ENCODE data around the gene IQGAP2.
A peak's percentile ranks its signal among the peaks of the same experiment; 100 is the strongest.

IQGAP2 gene

GRCh38 chr5:76710991-76711390 is 307.9 kb downstream of the IQGAP2 start:
- no CpG with 5 or more reads among the region's 4 CpGs for WGBS, 2 donors (ENCODE audit: extremely low coverage in 2 of 2, insufficient read length in 2 of 2, insufficient replicate concordance in 1 of 2)
- H3K27me3 ChIP-seq (ENCODE audit: control insufficient read depth in 3 of 3, insufficient read depth in 3 of 3, low read depth in 1 of 3, low read length in 3 of 3), result peaks cover 0 to 14% (median 4%) of the 10 kb centered on the region in 3 experiments

GRCh38 chr5:76714751-76715485 is 311.8 kb downstream of the IQGAP2 start:
- Histone ChIP-seq H2BK15ac (ENCODE audit: low read length) (peak overlapping the region; percentile 91), H2BK120ac (ENCODE audit: low read depth, low read length) (no peak overlapping the region), H3K14ac (ENCODE audit: low read length) (no peak overlapping the region), H2AFZ (ENCODE audit: low read length) (peak overlapping the region; percentile 98), H4K91ac (ENCODE audit: low read depth, low read length, poor library complexity) (no peak overlapping the region), H2BK12ac (ENCODE audit: low read length) (no peak overlapping the region), H3K18ac (ENCODE audit: low read length) (no peak overlapping the region), H3K9ac (ENCODE audit: low read depth, low read length, poor library complexity) (peak overlapping the region; percentile 84), H3K79me1 (ENCODE audit: low read depth, low read length) (peaks cover 12% of the 10 kb centered on the region), H2BK5ac (ENCODE audit: low read length) (no peak overlapping the region), H3K4me1 (ENCODE audit: control insufficient read depth in 2 of 2, insufficient read depth in 1 of 2, low read depth in 1 of 2, low read length in 2 of 2) (peaks cover 8% of the 10 kb centered on the region in 2 donors), H4K8ac (ENCODE audit: low read depth, low read length) (no peak overlapping the region), H2AK5ac (ENCODE audit: low read depth, low read length) (peak overlapping the region; percentile 87), H3K4me3 (ENCODE audit: low read length in 2 of 2) (peak overlapping the region; percentile 81 to 90), H3K36me3 (replicated peaks in 1 of 2; ENCODE audit: control insufficient read depth in 2 of 2, insufficient read depth in 2 of 2, low read length in 2 of 2) (peaks cover 0 to 14% of the 10 kb centered on the region in 2 donors), H3K23ac (ENCODE audit: low read depth, low read length, poor library complexity) (peak overlapping the region; percentile 57), H3K4me2 (ENCODE audit: insufficient read depth, low read length, poor library complexity, severe bottlenecking) (peak overlapping the region; percentile 96), H3K27me3 (ENCODE audit: control insufficient read depth in 3 of 3, insufficient read depth in 3 of 3, low read depth in 1 of 3, low read length in 3 of 3) (peaks cover 0 to 14% (median 4%) of the 10 kb centered on the region in 3 experiments), H3K27ac (replicated peaks; ENCODE audit: low read length) (no peak overlapping the region), H3K9me3 (replicated peaks in 1 of 2; ENCODE audit: control insufficient read depth in 2 of 2, insufficient read depth in 1 of 2, low read depth in 1 of 2, low read length in 2 of 2) (no peaks in the 10 kb centered on the region), H3K4ac (ENCODE audit: low read length) (no peak overlapping the region)
- WGBS, 2 donors (ENCODE audit: extremely low coverage in 2 of 2, insufficient read length in 2 of 2, insufficient replicate concordance in 1 of 2), result no CpG with 5 or more reads among the region's 52 CpGs
- no peak for DNase-seq (ENCODE audit: low spot score)

More at GRCh38 chr5:76710991-76711390, 307.9 kb downstream of the IQGAP2 start:
- no peak overlapping the region for H3K18ac ChIP-seq (ENCODE audit: low read length)
- no peak overlapping the region for H2AFZ ChIP-seq (ENCODE audit: low read length)
- no peak for DNase-seq (ENCODE audit: low spot score)
- no peak overlapping the region for H3K4me2 ChIP-seq (ENCODE audit: insufficient read depth, low read length, poor library complexity, severe bottlenecking)
- H3K14ac ChIP-seq (ENCODE audit: low read length), result no peak overlapping the region
- no peak overlapping the region for H2BK15ac ChIP-seq (ENCODE audit: low read length)
- H3K9ac ChIP-seq (ENCODE audit: low read depth, low read length, poor library complexity), result no peak overlapping the region
- H3K4ac ChIP-seq (ENCODE audit: low read length), result no peak overlapping the region
- H2BK120ac ChIP-seq (ENCODE audit: low read depth, low read length), result no peak overlapping the region
- H3K23ac ChIP-seq (ENCODE audit: low read depth, low read length, poor library complexity), result no peak overlapping the region
- H2BK12ac ChIP-seq (ENCODE audit: low read length), result no peak overlapping the region
- H3K36me3 ChIP-seq (replicated peaks in 1 of 2; ENCODE audit: control insufficient read depth in 2 of 2, insufficient read depth in 2 of 2, low read length in 2 of 2), result peaks cover 0 to 3% of the 10 kb centered on the region in 2 donors
- H4K91ac ChIP-seq (ENCODE audit: low read depth, low read length, poor library complexity), result no peak overlapping the region
- H3K9me3 ChIP-seq (replicated peaks in 1 of 2; ENCODE audit: control insufficient read depth in 2 of 2, insufficient read depth in 1 of 2, low read depth in 1 of 2, low read length in 2 of 2), result no peaks in the 10 kb centered on the region
- H3K4me1 ChIP-seq (ENCODE audit: control insufficient read depth in 2 of 2, insufficient read depth in 1 of 2, low read depth in 1 of 2, low read length in 2 of 2), result peaks cover 5% of the 10 kb centered on the region in 2 donors
- peaks cover 3% of the 10 kb centered on the region for H3K79me1 ChIP-seq (ENCODE audit: low read depth, low read length)
- no peak overlapping the region for H2BK5ac ChIP-seq (ENCODE audit: low read length)
- H3K27ac ChIP-seq (replicated peaks; ENCODE audit: low read length), result no peak overlapping the region
- H2AK5ac ChIP-seq (ENCODE audit: low read depth, low read length), result no peak overlapping the region
- H3K4me3 ChIP-seq (ENCODE audit: low read length in 2 of 2), result no peak overlapping the region
- no peak overlapping the region for H4K8ac ChIP-seq (ENCODE audit: low read depth, low read length)

- peak overlapping the region; percentile 73 for H2BK12ac ChIP-seq (ENCODE audit: low read length)
- H3K4me1 ChIP-seq (ENCODE audit: control insufficient read depth in 2 of 2, insufficient read depth in 1 of 2, low read depth in 1 of 2, low read length in 2 of 2), result peaks cover 8% of the 10 kb centered on the region in 2 donors
- H2BK15ac ChIP-seq (ENCODE audit: low read length), result peak overlapping the region; percentile 91
- no peak overlapping the region for H2AK5ac ChIP-seq (ENCODE audit: low read depth, low read length)
- no peak overlapping the region for H2BK5ac ChIP-seq (ENCODE audit: low read length)
- no peak overlapping the region for H3K27ac ChIP-seq (replicated peaks; ENCODE audit: low read length)
- WGBS, 2 donors (ENCODE audit: extremely low coverage in 2 of 2, insufficient read length in 2 of 2, insufficient replicate concordance in 1 of 2), result no CpG with 5 or more reads among the region's 14 CpGs
- H3K4ac ChIP-seq (ENCODE audit: low read length), result no peak overlapping the region
- peak overlapping the region; percentile 81 to 90 for H3K4me3 ChIP-seq (ENCODE audit: low read length in 2 of 2)
- H3K23ac ChIP-seq (ENCODE audit: low read depth, low read length, poor library complexity), result peak overlapping the region; percentile 97
- H3K18ac ChIP-seq (ENCODE audit: low read length), result peak overlapping the region; percentile 94
- no peak overlapping the region for H4K91ac ChIP-seq (ENCODE audit: low read depth, low read length, poor library complexity)
- H2BK120ac ChIP-seq (ENCODE audit: low read depth, low read length), result peak overlapping the region; percentile 41
- H3K36me3 ChIP-seq (replicated peaks in 1 of 2; ENCODE audit: control insufficient read depth in 2 of 2, insufficient read depth in 2 of 2, low read length in 2 of 2), result peaks cover 0 to 17% of the 10 kb centered on the region in 2 donors
- H3K9me3 ChIP-seq (replicated peaks in 1 of 2; ENCODE audit: control insufficient read depth in 2 of 2, insufficient read depth in 1 of 2, low read depth in 1 of 2, low read length in 2 of 2), result no peaks in the 10 kb centered on the region
- no peak overlapping the region for H4K8ac ChIP-seq (ENCODE audit: low read depth, low read length)
- no peak overlapping the region for H3K9ac ChIP-seq (ENCODE audit: low read depth, low read length, poor library complexity)
- peak overlapping the region; percentile 96 for H3K4me2 ChIP-seq (ENCODE audit: insufficient read depth, low read length, poor library complexity, severe bottlenecking)
- DNase-seq (ENCODE audit: low spot score), result no peak
- peak overlapping the region; percentile 47 for H3K14ac ChIP-seq (ENCODE audit: low read length)
- H3K79me1 ChIP-seq (ENCODE audit: low read depth, low read length), result peaks cover 12% of the 10 kb centered on the region
- peak overlapping the region; percentile 98 for H2AFZ ChIP-seq (ENCODE audit: low read length)
- H3K27me3 ChIP-seq (ENCODE audit: control insufficient read depth in 3 of 3, insufficient read depth in 3 of 3, low read depth in 1 of 3, low read length in 3 of 3), result peaks cover 0 to 14% (median 4%) of the 10 kb centered on the region in 3 experiments
These were observed 312.3 kb downstream of the IQGAP2 start for GRCh38 chr5:76715486-76715735.

GRCh38 chr5:76715736-76716455 is 312.8 kb downstream of the IQGAP2 start, which contains the start of gene F2R:
F2R (plus strand) TSS chr5:76716126; CDS start chr5:76716308, 182 bp downstream.
- DNase-seq (ENCODE audit: low spot score), result peak; percentile 74

More at GRCh38 chr5:76715736-76716455, 312.8 kb downstream of the IQGAP2 start, which contains the start of gene F2R:
- Histone ChIP-seq H2BK120ac (ENCODE audit: low read depth, low read length) (peak within 1 kb of the TSS; percentile 96), H2BK15ac (ENCODE audit: low read length) (peak within 1 kb of the TSS; percentile 91), H4K8ac (ENCODE audit: low read depth, low read length) (no peak within 1 kb of the TSS), H3K18ac (ENCODE audit: low read length) (peak within 1 kb of the TSS; percentile 100), H3K36me3 (replicated peaks in 1 of 2; ENCODE audit: control insufficient read depth in 2 of 2, insufficient read depth in 2 of 2, low read length in 2 of 2) (peaks cover 0 to 22% of the 10 kb centered on the region in 2 donors), H3K4me3 (ENCODE audit: low read length in 2 of 2) (peak within 1 kb of the TSS; percentile 90 to 100), H2AFZ (ENCODE audit: low read length) (peak within 1 kb of the TSS; percentile 98), H3K27me3 (ENCODE audit: control insufficient read depth in 3 of 3, insufficient read depth in 3 of 3, low read depth in 1 of 3, low read length in 3 of 3) (peaks cover 0 to 14% (median 4%) of the 10 kb centered on the region in 3 experiments), H2AK5ac (ENCODE audit: low read depth, low read length) (peak within 1 kb of the TSS; percentile 92), H4K91ac (ENCODE audit: low read depth, low read length, poor library complexity) (no peak within 1 kb of the TSS), H3K4ac (ENCODE audit: low read length) (peak within 1 kb of the TSS; percentile 84), H2BK5ac (ENCODE audit: low read length) (peak within 1 kb of the TSS; percentile 78), H3K23ac (ENCODE audit: low read depth, low read length, poor library complexity) (peak within 1 kb of the TSS; percentile 97), H3K4me1 (ENCODE audit: control insufficient read depth in 2 of 2, insufficient read depth in 1 of 2, low read depth in 1 of 2, low read length in 2 of 2) (peaks cover 8% of the 10 kb centered on the region in 2 donors), H3K4me2 (ENCODE audit: insufficient read depth, low read length, poor library complexity, severe bottlenecking) (peak within 1 kb of the TSS; percentile 96), H3K14ac (ENCODE audit: low read length) (peak within 1 kb of the TSS; percentile 99), H3K79me1 (ENCODE audit: low read depth, low read length) (peaks cover 12% of the 10 kb centered on the region), H3K9me3 (replicated peaks in 1 of 2; ENCODE audit: control insufficient read depth in 2 of 2, insufficient read depth in 1 of 2, low read depth in 1 of 2, low read length in 2 of 2) (no peaks in the 10 kb centered on the region), H3K27ac (replicated peaks; ENCODE audit: low read length) (no peak within 1 kb of the TSS), H3K9ac (ENCODE audit: low read depth, low read length, poor library complexity) (peak within 1 kb of the TSS; percentile 99), H2BK12ac (ENCODE audit: low read length) (peak within 1 kb of the TSS; percentile 73)
- WGBS, 2 donors (ENCODE audit: extremely low coverage in 2 of 2, insufficient read length in 2 of 2, insufficient replicate concordance in 1 of 2), result no CpG with 5 or more reads among the region's 82 CpGs

All from neuronal stem cell (in vitro differentiated cells).